Mesothelial cell of epicardium (in vitro differentiated cells): ENCODE data around the gene ATP6V1C2. TPM values are rescaled to one million over a fixed set of nuclear protein-coding genes. Genes with fewer than 3 reads are reported as not detected.

ENCODE experiments used
- DNase-seq, 2 experiments: peaks; one replicate each; pipeline ENCODE4 v3.0.0; 2021; ENCODE audit warnings: low spot score in 2 of 2; ENCODE audit not compliant: unreplicated experiment in 2 of 2
- H3K27ac Mint-ChIP-seq: 2 replicates; pipeline ENCODE4 v1.8.0; 2021; ENCODE audit warnings: mixed read lengths
- H3K27me3 Mint-ChIP-seq: 2 replicates; pipeline ENCODE4 v1.8.0; 2021; ENCODE audit warnings: low read depth, mixed read lengths
- H3K36me3 Mint-ChIP-seq: 2 replicates; pipeline ENCODE4 v1.8.0; 2021; ENCODE audit warnings: mixed read lengths
- H3K4me1 Mint-ChIP-seq: 2 replicates; pipeline ENCODE4 v1.8.0; 2021; ENCODE audit warnings: mixed read lengths
- H3K4me3 Mint-ChIP-seq: 2 replicates; pipeline ENCODE4 v1.8.0; 2021; ENCODE audit warnings: mild to moderate bottlenecking, moderate library complexity, mixed read lengths
- H3K9me3 Mint-ChIP-seq: 2 replicates; pipeline ENCODE4 v1.8.0; 2021; ENCODE audit warnings: mixed read lengths
- total RNA-seq: library from RNA; stranded (reverse); gene quantifications from 3 replicates; pipeline ENCODE4 v1.2.1, GENCODE V29; 2021
- TF ChIP-seq, protein P1 (sequence below): fragments of 200-600 bp; sonication (generic); IDR thresholded peaks from one replicate; pipeline ENCODE4 v1.5.0; 2021; ENCODE audit warnings: antibody characterized with exemption; ENCODE audit not compliant: unreplicated experiment

ATP6V1C2 gene
- total RNA-seq, 1 donor from 2014 or later, result 0.09 TPM

DNA sequence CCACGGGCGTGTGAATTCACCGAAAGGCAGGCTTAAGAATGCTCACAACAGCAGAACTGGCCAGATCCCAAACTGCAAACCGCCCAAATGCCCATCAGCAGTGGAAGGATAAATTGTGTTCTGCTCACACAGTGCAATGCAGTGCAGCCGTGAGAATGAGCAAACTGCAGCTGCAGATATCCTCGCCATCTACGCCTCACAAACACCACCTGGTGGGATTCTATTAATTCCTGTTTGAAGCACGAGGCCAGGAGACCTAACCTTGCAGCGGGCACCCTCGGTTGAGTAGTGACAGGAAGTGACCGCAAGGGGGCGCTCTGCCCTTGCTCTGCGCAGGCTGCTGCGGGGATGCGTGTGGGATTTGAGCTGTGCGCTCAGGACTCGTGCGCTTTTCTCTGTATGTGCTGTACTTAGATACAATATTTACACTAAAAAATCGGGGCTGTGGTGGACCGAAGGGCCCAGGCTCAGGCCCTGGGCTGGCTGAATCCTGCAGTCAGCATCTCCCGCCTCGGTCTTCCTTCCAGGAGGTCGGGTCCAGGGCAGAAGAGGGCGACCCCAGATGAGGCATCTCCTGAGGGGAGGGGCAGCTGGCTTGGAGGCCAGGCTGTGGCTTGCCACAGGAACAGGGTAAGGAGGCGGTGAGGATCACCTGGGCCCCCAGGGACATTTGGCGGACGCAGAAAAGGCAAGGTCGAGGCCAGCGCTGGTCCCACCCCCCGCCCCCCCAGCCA lies 110.9 kb downstream of the ATP6V1C2 start:
- H3K4me3 Mint-ChIP-seq, result peak overlapping the region; percentile 17
- no peak overlapping the region for H3K27ac Mint-ChIP-seq
- peaks cover 4% of the 10 kb centered on the region for H3K4me1 Mint-ChIP-seq
- DNase-seq, result peak; percentile 80 to 93
- no peaks in the 10 kb centered on the region for H3K9me3 Mint-ChIP-seq
- TF ChIP-seq, protein P1, sequence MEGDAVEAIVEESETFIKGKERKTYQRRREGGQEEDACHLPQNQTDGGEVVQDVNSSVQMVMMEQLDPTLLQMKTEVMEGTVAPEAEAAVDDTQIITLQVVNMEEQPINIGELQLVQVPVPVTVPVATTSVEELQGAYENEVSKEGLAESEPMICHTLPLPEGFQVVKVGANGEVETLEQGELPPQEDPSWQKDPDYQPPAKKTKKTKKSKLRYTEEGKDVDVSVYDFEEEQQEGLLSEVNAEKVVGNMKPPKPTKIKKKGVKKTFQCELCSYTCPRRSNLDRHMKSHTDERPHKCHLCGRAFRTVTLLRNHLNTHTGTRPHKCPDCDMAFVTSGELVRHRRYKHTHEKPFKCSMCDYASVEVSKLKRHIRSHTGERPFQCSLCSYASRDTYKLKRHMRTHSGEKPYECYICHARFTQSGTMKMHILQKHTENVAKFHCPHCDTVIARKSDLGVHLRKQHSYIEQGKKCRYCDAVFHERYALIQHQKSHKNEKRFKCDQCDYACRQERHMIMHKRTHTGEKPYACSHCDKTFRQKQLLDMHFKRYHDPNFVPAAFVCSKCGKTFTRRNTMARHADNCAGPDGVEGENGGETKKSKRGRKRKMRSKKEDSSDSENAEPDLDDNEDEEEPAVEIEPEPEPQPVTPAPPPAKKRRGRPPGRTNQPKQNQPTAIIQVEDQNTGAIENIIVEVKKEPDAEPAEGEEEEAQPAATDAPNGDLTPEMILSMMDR, result peak; percentile 97
- H3K27me3 Mint-ChIP-seq, result peaks cover 64% of the 10 kb centered on the region
- no peaks in the 10 kb centered on the region for H3K36me3 Mint-ChIP-seq

DNA sequence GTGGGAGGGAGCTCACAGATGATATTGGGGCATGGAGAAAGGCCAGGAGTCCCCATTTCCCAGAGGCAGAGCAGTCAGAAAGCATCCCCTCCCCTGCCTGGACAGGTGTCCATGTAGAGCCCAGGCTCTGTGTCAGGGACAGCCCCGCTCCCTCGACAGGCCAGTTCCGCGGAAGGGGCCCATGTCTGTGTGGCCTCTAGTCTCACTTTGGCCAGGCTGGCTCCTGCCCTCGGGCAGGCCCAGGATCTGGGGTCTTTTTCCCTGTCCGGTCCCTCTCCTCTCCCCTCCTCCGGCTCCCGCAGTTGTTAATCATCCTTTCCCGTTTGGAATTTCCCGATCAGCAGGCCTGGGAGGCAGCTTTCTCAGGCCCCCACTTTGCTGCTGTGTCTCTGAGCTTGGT lies 111.6 kb downstream of the ATP6V1C2 start:
- Mint-ChIP-seq H3K36me3 (no peaks in the 10 kb centered on the region), H3K4me1 (peaks cover 4% of the 10 kb centered on the region), H3K4me3 (no peak overlapping the region), H3K9me3 (no peaks in the 10 kb centered on the region), H3K27me3 (peaks cover 68% of the 10 kb centered on the region), H3K27ac (no peak overlapping the region)
- TF ChIP-seq, protein P1, result no peak
- no peak for DNase-seq

DNA sequence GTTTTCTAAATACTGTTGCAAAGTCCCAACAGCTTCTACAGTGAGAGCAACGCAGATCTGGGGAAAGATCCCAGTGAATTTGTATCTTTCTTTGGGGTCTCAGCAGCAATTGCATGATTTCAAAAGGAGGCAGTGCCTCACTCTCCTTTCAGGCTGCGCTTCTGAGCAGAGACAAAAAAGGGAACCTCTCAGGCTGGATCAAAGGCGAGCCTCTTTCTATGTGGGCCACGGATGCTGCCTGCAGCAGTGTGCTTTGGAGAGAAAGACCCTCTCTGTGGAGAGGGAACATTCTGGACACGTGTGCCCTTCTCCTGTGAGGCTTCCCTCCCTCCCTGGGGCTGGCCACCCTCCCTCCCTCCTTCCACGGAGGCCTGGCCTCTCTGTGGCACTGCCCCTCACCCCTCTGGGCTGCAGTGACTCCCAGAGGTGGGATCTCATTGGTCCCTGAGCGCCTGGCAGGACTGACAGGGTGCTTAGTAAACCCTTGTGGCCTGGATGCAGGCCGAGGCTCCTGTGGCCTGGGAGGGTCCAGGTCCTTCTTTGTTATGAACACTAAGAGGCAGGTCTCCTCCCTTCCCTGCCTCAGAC lies 112.7 kb downstream of the ATP6V1C2 start:
- Mint-ChIP-seq H3K36me3 (no peaks in the 10 kb centered on the region), H3K9me3 (no peaks in the 10 kb centered on the region), H3K4me3 (no peak overlapping the region), H3K4me1 (peaks cover 4% of the 10 kb centered on the region), H3K27me3 (peaks cover 64% of the 10 kb centered on the region), H3K27ac (no peak overlapping the region)
- TF ChIP-seq, protein P1, result no peak
- DNase-seq, result no peak

Other genes starting within 250 kb of the ATP6V1C2 start
- 24.8 to 25.7 TPM (median 25.6 TPM) in 3 replicates for gene NOL10, start 31.7 kb upstream of the ATP6V1C2 start, total RNA-seq
- 201 to 210 TPM (median 208 TPM) in 3 replicates for gene PDIA6, start 91.2 kb downstream of the ATP6V1C2 start, total RNA-seq
- 0.72 to 0.93 TPM (median 0.83 TPM) in 3 replicates for gene KCNF1, start 190.3 kb downstream of the ATP6V1C2 start, total RNA-seq